GM10847 (cell line): ENCODE data around the gene PTGR3.

ENCODE experiments used
- POLR2A ChIP-seq: IDR thresholded peaks from 2 replicates; pipeline ENCODE4 v1.6.1; 2011; ENCODE audit not compliant: insufficient read length; ENCODE audit errors: extremely low read depth

The PTGR3 gene

GRCh38 chr18:75173125-75173432 lies 35.9 kb downstream of the PTGR3 start:
- no peak for TF ChIP-seq POLR2A

- TF ChIP-seq POLR2A = no peak
Measured at GRCh38 chr18:75172299-75173124, 36.4 kb downstream of the PTGR3 start.

GRCh38 chr18:75170916-75171315 lies 38.0 kb downstream of the PTGR3 start:
- TF ChIP-seq POLR2A = no peak

- no peak for TF ChIP-seq POLR2A
Measured at GRCh38 chr18:75170022-75170789, 38.7 kb downstream of the PTGR3 start.

GRCh38 chr18:75169411-75169810 lies 39.5 kb downstream of the PTGR3 start:
- TF ChIP-seq POLR2A = no peak

GRCh38 chr18:75168619-75169018 lies 40.3 kb downstream of the PTGR3 start:
- TF ChIP-seq POLR2A = no peak

- no peak for TF ChIP-seq POLR2A
Measured at GRCh38 chr18:75167759-75168618, 41.0 kb downstream of the PTGR3 start.

GRCh38 chr18:75167137-75167536 lies 41.8 kb downstream of the PTGR3 start:
- no peak for TF ChIP-seq POLR2A

- TF ChIP-seq POLR2A = no peak
Measured at GRCh38 chr18:75165926-75166325, 43.0 kb downstream of the PTGR3 start.

- no peak for TF ChIP-seq POLR2A
Measured at GRCh38 chr18:75164479-75164878, 44.5 kb downstream of the PTGR3 start.

- TF ChIP-seq POLR2A = no peak
Measured at GRCh38 chr18:75163736-75164135, 45.2 kb downstream of the PTGR3 start.

- no peak for TF ChIP-seq POLR2A
Measured at GRCh38 chr18:75162978-75163377, 46.0 kb downstream of the PTGR3 start.

- no peak for TF ChIP-seq POLR2A
Measured at GRCh38 chr18:75162467-75162866, 46.5 kb downstream of the PTGR3 start.

GRCh38 chr18:75161256-75162028 lies 47.5 kb downstream of the PTGR3 start:
- TF ChIP-seq POLR2A = no peak

- no peak for TF ChIP-seq POLR2A
Measured at GRCh38 chr18:75160364-75160763, 48.6 kb downstream of the PTGR3 start.
